HG03565 (cell line): ENCODE results near the gene P2RY6.

Experiments
- ATAC-seq: cut with Tn5 transposase; IDR thresholded peaks from one replicate; pipeline ENCODE4 v1.9.1; 2021; ENCODE audit warnings: mild to moderate bottlenecking, moderate library complexity; ENCODE audit not compliant: unreplicated experiment

P2RY6 gene

DNA sequence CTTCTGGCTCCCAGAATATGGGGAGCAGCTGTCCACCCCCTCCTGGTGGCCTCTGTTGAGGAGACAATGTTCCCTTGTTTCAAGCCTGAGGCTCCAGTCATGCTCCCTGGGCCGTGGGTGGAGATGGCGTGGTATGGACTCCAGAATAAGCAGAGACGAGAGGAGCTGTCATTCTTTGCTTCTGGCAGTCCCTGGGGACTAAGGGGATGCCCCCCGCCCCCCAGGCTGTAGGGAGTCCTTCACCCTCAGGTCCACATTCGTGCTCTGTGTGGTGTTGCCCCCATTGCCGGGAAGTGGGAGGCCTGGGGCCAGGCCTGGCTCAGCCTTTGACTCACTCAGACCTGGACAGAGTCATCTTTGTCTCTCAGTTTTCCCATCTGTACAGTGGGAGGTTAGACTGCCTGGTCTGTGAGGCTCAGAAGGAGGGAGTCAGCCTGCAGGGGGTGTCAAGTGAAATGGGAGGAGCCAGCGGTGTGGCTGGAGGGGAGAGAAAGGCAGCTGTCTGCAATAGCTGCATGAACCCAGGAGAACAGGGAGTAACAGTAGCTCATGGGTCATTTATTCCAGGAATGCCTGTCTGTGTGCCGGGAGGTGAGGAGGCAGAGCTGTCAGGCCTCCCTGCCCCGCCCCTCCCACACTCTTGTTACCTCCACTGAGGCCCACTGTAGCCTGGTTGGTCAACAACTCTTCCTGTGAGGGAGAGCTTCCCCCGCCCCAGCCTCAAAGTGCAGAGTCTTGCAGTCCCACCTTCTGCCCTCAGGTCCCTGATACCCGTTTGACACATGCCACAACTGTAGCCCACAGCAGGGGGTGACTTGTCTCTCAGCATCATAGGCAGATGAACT lies 42.2 kb downstream of the P2RY6 start:
- ATAC-seq: no peak

GRCh38 chr11:73315293-73316020 lies 43.3 kb downstream of the P2RY6 start:
- no peak for ATAC-seq

- ATAC-seq: no peak
These were observed 44.3 kb downstream of the P2RY6 start for GRCh38 chr11:73316422-73316821.

GRCh38 chr11:73317373-73317772 lies 45.2 kb downstream of the P2RY6 start:
- ATAC-seq: no peak

GRCh38 chr11:73317803-73318202 lies 45.7 kb downstream of the P2RY6 start:
- no peak for ATAC-seq

GRCh38 chr11:73318501-73319011 lies 46.4 kb downstream of the P2RY6 start:
- ATAC-seq: no peak

DNA sequence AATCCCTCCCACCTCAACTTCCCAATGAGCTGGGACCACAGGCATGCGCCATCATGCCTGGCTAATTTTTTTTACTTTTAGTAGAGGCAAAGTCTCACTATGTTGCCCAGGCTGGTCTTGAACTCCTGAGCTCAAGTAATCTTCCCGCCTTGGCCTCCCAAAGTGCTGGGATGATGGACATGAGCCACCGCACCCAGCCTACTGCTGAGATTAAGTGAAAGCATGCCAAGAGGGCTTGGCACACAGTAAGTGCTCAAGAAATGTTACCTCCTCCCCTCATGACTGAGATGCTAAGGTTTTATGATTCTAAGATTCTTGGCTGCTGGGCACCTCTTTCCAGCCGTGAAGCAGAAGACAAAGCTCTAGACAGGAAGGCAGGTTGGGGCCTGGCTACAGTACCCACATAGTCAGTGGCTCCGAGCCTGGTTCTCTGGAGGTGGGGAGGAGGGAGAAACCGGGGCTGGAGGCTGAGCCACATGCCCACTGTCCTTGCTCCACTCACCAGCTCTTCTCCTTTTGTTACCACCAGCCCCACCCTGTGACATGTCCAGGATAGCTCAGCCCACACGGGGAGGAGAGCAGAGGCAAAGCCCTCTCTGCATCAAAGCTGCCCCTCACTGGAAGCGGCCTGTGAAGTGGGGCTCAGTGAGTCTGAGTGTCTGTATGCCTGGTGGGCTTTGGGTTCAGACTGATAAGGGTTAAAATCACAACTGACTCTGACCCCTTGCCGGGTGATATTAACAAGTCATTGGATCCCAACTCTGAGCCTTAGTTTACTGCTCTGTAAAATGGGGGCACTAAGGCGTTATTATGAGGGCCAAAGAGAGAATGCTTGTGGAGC lies 48.8 kb downstream of the P2RY6 start:
- no peak for ATAC-seq

- ATAC-seq: no peak
These were observed 49.7 kb downstream of the P2RY6 start for GRCh38 chr11:73321604-73322381.

DNA sequence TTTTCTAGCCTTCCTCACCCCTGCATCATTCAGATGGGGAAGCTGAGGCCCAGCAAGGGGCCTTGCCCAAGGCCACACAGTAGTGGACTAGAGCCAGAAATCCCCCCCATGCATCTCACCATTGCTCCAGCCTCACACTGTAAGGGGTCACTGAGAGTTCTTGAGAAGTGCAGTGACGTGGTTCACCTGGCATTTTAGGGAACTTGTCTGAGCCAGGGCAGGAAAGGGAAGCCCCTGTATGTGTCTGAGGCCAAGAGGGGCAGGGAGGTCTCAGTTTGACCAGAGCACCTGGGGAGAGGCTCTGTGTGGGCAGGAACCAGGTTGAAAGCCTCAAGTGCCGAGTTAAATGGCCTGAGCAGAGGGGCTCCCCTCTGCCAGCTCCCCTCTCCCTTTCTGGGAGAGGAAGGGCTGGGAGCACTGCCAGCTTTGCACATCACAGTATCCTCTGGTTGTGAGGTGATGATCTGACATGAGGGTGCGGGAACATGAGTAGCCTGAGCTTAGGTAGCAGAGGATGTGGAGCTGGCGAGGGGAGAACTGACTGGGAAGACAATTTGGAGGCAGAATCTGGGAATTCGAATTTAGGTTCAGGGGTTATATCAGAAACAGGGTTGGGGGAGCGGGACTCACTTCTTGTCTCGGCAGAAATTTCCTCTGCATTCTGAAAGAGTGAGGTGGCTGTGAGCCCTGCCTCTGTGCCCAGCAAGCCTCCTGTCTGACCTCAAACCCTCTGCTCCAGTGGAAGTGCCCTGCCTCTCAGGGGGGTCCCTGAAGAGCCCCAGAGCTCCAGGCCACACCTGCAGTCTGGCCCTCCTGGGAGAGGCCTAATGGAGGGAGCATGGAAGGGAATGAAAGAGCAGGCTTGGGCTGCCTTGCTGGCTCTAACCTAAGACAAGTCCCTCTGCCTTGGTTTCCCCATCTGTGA lies 50.5 kb downstream of the P2RY6 start:
- ATAC-seq: no peak

GRCh38 chr11:73323464-73323863 lies 51.3 kb downstream of the P2RY6 start:
- ATAC-seq: no peak

DNA sequence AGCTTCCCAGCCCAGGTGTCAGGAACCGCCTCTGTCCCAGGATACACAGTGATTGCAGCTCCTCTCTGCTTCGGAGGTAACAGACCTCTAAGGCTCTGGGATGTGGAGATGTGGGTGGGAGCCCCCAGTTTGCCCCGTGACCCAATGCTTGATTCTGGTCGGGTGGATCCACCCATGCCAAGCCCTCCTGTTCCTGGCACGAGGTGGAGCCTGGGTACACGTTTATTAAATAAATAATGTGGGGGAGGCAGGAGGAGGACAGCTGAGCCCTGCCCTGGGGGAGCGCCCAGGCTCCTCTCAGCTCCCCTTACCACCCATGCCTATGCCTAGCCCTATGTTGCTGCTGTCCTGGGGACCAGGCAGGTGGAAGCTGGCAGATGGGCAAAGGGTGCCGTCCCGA lies 52.0 kb downstream of the P2RY6 start:
- no peak for ATAC-seq

DNA sequence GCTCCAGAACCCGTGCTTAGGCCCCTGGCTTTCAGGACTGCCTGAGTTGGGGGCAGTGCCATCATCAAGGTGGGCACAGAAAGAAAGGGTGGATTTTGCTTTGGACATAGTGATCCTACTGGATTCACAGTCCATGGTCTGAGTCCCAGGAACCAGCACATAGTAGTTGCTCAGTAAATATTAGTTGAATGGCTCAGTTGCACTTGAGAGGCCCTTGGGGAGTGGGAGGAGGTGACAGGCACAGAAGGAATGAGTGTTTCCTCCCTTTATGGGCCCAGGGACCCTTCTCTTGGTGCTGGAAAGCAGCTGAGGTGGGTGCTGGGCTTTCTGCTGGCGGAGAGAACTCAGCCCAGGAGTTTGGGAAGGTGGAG lies 52.5 kb downstream of the P2RY6 start:
- ATAC-seq: no peak

GRCh38 chr11:73325036-73325981 lies 53.2 kb downstream of the P2RY6 start:
- peak; percentile 46 for ATAC-seq

DNA sequence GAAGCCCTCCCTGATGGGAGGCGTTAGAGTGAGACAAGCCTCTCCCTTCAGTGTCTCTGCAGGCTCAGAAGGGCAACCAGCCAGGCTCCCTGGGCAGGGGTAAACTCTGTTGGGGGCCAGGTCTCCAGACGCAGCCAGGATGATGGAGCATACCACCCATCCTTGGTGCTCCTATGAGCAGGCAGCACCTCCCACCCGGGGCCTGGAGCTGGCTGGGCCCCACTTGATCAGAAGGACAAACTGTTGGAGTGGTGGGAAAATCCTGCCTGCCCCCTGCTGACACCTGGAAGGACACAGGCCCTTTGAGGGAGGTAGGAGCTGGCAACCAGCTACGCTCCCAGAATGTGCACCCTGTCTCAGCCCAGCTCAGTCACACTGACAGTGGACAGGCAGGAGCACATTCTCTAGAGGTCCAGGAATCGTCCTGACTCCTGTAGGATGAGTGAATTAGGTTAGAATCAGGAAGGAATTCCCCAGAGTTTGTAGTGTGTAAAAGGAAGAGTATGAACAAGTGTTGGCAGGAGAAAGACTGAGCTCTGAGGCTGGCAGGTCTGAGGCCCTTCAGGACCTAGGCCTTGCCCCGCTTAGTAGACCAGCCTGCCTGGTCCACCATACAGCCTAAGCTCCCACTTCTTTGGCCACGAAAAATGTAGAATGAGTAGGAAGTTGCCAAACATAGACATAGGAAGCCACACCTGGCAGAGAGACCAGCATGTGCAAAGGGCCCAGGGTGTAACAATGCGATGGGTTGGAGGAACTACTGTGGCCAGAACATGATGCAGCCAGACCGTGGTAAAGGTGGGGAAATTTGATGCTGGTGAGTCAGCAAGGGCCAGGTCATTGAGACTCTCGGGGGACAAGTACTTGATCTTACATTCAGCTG lies 55.0 kb downstream of the P2RY6 start:
- no peak for ATAC-seq

DNA sequence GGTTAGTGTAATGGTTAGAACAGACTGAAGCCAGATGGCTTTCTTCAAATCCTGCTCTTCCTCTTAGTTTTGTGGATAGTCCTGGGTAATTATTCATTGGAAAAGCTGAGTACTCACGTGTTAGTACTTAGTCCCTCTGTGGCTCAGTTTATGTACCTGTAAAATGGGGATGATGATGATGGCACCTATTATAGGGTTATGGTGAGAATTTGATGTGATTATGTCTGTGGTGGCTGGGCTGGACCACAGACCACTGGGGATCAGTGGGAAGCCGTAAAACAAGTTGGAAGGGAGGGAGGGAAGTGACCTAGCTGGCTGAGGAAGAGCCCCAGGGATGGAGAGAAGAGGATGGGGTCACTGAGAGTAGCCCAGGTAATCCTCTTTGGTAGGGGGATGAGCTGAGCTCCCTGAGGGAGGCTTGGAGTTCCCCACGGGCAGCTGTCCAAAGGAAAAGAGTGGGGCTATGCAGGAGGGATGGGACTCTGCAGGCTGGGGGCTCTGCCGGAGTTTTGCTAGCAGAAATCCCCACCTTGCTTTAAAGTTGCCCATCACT lies 55.8 kb downstream of the P2RY6 start:
- no peak for ATAC-seq

- no peak for ATAC-seq
These were observed 58.5 kb downstream of the P2RY6 start for GRCh38 chr11:73330569-73331093.
